RWPE1 (cell line): ENCODE data around the gene NCKAP5.

ENCODE experiments used
- CTCF ChIA-PET: fragments of 350-600 bp; sonication (Branson Sonifier 250); formaldehyde crosslinking; extraction: SDS; loops from one replicate; lab custom pipeline; 2021; lab: Yijun Ruan, JAX
- POLR2A ChIA-PET: fragments of 400-600 bp; formaldehyde crosslinking; extraction: SDS; loops from one replicate; lab custom pipeline; 2020; ENCODE audit warnings: antibody characterized with exemption; ENCODE audit not compliant: low non-redundant PET; lab: Yijun Ruan, JAX
- DNase-seq: peaks from one replicate; pipeline ENCODE4 v3.0.0; 2012; ENCODE audit warnings: low spot score
- H3K27ac ChIP-seq: fragments of 450-650 bp; 2 replicates; pipeline ENCODE4 v1.5.1; 2017
- TF ChIP-seq, protein P1 (sequence below): fragments of 450-650 bp; conservative IDR thresholded peaks from 2 replicates; pipeline ENCODE4 v1.5.1; 2017; ENCODE audit warnings: low read depth, mild to moderate bottlenecking

Gene NCKAP5

DNA sequence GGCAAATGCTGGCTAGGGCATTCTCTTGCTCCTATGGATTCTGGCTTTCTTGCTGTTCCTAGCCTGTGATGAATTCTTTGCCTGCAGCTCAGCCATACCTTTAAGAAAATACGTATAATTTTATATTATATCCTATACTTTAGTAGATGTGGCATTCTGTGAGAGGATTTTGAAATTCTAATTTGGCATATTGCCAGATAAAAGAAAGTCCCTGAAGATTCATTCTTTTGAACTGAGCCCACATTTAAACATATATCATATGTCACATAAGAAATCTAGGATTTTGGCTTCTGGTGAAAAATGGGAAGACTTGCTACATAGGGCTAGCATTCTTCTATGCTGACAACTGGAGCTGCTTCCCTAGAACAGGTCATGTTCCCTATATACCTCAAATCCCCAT, 806.8 kb downstream of the NCKAP5 start:
- ChIA-PET CTCF (interaction anchor here (0.6 kb wide), 2 partner anchors 44 to 167 kb away, joined by 3 read pairs; no protein-coding TSS in a partner anchor), POLR2A (no interaction called here)
- H3K27ac ChIP-seq: no peak overlapping the region
- no peak for DNase-seq
- TF ChIP-seq, protein P1, sequence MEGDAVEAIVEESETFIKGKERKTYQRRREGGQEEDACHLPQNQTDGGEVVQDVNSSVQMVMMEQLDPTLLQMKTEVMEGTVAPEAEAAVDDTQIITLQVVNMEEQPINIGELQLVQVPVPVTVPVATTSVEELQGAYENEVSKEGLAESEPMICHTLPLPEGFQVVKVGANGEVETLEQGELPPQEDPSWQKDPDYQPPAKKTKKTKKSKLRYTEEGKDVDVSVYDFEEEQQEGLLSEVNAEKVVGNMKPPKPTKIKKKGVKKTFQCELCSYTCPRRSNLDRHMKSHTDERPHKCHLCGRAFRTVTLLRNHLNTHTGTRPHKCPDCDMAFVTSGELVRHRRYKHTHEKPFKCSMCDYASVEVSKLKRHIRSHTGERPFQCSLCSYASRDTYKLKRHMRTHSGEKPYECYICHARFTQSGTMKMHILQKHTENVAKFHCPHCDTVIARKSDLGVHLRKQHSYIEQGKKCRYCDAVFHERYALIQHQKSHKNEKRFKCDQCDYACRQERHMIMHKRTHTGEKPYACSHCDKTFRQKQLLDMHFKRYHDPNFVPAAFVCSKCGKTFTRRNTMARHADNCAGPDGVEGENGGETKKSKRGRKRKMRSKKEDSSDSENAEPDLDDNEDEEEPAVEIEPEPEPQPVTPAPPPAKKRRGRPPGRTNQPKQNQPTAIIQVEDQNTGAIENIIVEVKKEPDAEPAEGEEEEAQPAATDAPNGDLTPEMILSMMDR: no peak

DNA sequence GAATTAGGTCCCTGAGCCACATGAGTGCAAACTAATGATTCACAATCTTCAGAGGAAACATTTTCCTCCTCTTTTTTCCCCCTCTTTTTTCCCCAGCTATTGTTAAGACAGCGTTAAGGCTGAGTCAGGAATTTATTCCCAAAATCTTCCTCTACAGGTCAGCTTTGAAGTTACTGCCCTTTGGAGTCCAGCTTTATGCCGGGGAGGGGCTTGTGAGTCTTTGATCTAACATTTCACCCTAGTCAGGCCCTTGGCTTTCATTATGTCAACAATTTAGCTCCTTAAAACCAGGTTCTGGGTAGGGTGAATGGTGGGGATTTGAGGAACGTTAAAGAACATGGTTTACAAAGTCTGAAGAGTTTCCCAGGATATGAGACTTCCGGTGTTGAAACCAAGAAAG, 807.3 kb downstream of the NCKAP5 start:
- H3K27ac ChIP-seq: no peak overlapping the region
- POLR2A ChIA-PET: no interaction called here
- DNase-seq: no peak
- TF ChIP-seq, protein P1: no peak
- CTCF ChIA-PET: no interaction called here

DNA sequence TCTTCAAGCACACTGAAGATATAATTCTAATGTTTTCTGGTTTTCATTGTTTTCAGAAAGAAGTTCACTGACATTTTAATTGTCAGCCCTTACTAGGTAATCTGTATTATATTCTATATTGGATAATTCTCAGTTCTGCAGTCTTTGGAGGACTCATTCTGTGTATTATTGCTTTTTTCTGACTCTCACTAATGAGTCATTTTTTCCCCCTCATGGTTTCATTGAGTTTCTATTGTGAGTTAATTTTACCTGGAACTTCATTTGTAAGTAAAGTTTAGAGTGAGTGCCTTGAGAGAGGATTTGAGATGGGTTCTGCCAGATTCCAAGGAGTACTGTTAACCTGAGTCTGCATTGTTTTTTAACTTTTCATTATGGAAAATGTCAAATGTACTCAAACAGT, 807.9 kb downstream of the NCKAP5 start:
- ChIA-PET CTCF (no interaction called here), POLR2A (no interaction called here)
- no peak for DNase-seq
- TF ChIP-seq, protein P1: no peak
- no peak overlapping the region for H3K27ac ChIP-seq

DNA sequence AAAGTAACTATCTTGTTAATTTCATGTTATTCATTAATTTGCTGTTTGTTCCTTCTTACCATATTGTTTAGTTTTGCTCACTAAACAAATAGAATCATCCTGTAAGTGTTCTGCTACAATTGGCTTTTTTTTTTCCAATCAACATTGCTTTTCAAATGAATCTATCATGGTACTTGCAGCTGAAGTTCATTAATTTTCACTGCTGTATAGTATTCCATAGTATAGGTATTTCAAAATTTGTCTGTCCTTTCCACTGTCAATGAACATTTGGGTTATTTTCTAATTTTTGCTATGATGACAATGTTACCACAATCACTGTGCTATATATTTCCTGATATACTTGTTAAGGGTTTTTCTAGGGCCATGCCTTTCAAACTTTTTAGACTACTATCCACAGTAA, 809.3 kb downstream of the NCKAP5 start:
- H3K27ac ChIP-seq: no peak overlapping the region
- DNase-seq: no peak
- ChIA-PET POLR2A (no interaction called here), CTCF (no interaction called here)
- TF ChIP-seq, protein P1: no peak

DNA sequence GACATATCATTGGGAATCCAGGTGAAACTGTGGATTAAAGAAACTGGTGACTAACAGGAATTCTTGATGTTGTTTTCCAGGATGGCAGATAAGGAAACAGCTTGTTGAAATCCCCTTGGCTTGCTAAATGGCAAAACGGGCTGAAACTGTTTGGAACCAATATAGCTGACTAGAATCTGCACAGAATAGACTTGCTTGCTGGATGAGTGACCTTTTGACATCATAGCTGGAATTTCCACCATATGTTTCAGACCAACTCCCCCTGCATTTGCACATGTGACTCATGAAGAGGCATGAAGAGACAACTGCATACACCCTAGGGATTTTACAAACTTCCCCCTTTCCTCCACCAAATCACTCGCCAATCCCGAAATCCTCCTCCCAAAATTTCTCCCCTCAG, 810.6 kb downstream of the NCKAP5 start:
- CTCF ChIA-PET: no interaction called here
- no peak for DNase-seq
- POLR2A ChIA-PET: no interaction called here
- no peak overlapping the region for H3K27ac ChIP-seq
- TF ChIP-seq, protein P1: no peak

DNA sequence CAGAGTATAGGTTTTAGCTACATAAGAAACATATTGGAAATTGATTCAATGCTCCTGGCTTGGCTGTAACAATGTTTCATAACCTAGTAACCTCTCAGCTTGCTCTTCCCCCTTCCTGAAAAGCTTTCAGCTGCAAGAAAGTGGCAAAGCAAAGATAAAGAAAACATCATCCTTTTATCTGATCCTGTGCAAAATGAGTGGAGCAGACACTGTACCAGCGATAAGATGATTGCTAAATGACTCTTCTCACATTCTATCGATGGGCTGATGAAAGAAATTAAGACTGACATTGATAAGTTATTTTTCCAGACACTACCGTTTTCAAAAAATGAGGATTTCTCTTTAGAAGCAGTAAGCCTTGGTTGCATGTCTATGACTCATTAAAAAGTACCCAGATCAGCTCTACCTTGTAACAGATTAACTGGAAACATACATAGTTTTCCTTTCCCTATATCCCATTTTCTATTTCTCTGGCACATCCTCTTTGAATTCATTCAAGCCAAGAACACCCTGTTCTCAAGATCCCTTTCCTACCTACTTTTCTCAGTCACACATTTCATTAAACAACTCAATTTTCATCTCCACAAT, 811.2 kb downstream of the NCKAP5 start:
- ChIA-PET POLR2A (no interaction called here), CTCF (no interaction called here)

More for the DNA sequence above, 811.2 kb downstream of the NCKAP5 start:
- TF ChIP-seq, protein P1: no peak
- no peak for DNase-seq
- no peak overlapping the region for H3K27ac ChIP-seq
